ENCODE measurements around the gene ULBP3. TPM values are rescaled to one million over a fixed set of nuclear protein-coding genes. Genes with fewer than 3 reads are reported as not detected.

Gene ULBP3
- total and polyA plus RNA-seq, 9 of the 15 experiments (the other 6 are each of a cell fraction or from before 2014, with no cell fraction given) = 0.25 to 0.33 TPM; not detected in 7

GRCh38 chr6:150072201-150072600, 3.3 kb upstream of the ULBP3 start (continued):
- TF ChIP-seq, protein P1, sequence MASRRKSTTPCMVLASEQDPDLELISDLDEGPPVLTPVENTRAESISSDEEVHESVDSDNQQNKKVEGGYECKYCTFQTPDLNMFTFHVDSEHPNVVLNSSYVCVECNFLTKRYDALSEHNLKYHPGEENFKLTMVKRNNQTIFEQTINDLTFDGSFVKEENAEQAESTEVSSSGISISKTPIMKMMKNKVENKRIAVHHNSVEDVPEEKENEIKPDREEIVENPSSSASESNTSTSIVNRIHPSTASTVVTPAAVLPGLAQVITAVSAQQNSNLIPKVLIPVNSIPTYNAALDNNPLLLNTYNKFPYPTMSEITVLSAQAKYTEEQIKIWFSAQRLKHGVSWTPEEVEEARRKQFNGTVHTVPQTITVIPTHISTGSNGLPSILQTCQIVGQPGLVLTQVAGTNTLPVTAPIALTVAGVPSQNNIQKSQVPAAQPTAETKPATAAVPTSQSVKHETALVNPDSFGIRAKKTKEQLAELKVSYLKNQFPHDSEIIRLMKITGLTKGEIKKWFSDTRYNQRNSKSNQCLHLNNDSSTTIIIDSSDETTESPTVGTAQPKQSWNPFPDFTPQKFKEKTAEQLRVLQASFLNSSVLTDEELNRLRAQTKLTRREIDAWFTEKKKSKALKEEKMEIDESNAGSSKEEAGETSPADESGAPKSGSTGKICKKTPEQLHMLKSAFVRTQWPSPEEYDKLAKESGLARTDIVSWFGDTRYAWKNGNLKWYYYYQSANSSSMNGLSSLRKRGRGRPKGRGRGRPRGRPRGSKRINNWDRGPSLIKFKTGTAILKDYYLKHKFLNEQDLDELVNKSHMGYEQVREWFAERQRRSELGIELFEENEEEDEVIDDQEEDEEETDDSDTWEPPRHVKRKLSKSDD (conservative IDR thresholded peaks at IDR 0.05; ENCODE audit: low read length) = no peak
- no peak for TF ChIP-seq ZNF589 (CRISPR knock-in tag; IDR thresholded peaks at IDR 0.05; ENCODE audit: low read depth)
- peak; percentile 45; the same call in 1 of the 2 replicates for TF ChIP-seq CREM (IDR thresholded peaks at IDR 0.05; ENCODE audit: low read depth)
- no peak for TF ChIP-seq STAG1 (CRISPR knock-in tag; IDR thresholded peaks at IDR 0.05; ENCODE audit: borderline replicate concordance)
- TF ChIP-seq SMARCA4 (IDR thresholded peaks at IDR 0.05) = peak; percentile 55; the same call in 1 of the 2 replicates
- TF ChIP-seq SMARCE1 (IDR thresholded peaks at IDR 0.05) = peak; percentile 70
- TF ChIP-seq PRPF4 (IDR thresholded peaks at IDR 0.05; ENCODE audit: insufficient read depth, low read depth, low read length, poor library complexity, severe bottlenecking) = no peak

GRCh38 chr6:150070236-150070818, 1.4 kb upstream of the ULBP3 start:
- DNase-seq (ENCODE audit: extremely low read depth in 1 of 4, low spot score in 3 of 4) = no peak
- Histone ChIP-seq H3K9ac (ENCODE audit: insufficient read depth in 1 of 2, low read depth in 2 of 2, low read length in 2 of 2) (peak overlapping the region in 1 of 2 experiments; percentile 46; a peak in 1 of 4 replicates), H3K36me3 (ENCODE audit: control insufficient read depth, insufficient read depth, low read length) (no peaks in the 10 kb centered on the region), H3K27ac (ENCODE audit: extremely low read depth, low read depth, low read length) (no peak overlapping the region), H3K4me1 (replicated peaks in 1 of 2; ENCODE audit: control insufficient read depth in 2 of 2, insufficient read depth in 2 of 2, low read length in 2 of 2) (peaks cover 5 to 24% of the 10 kb centered on the region in 2 experiments; a peak in 3 of 5 replicates), H3K9me1 (ENCODE audit: control insufficient read depth, insufficient read depth, low read length) (no peaks in the 10 kb centered on the region), H3K9me3 (replicated peaks; ENCODE audit: control insufficient read depth, insufficient read depth, low read depth, low read length) (no peaks in the 10 kb centered on the region), H3K4me2 (ENCODE audit: insufficient read depth, low read length) (no peak overlapping the region), H3K4me3 (no peak overlapping the region), H2AFZ (ENCODE audit: low read depth, low read length) (no peak overlapping the region), H4K20me1 (replicated peaks; ENCODE audit: control insufficient read depth, insufficient read depth, low read length) (no peaks in the 10 kb centered on the region), H3K27me3 (ENCODE audit: control insufficient read depth in 2 of 2, insufficient read depth in 2 of 2, low read length in 2 of 2) (peaks cover 17 to 48% of the 10 kb centered on the region in 2 experiments; a peak in 4 of 5 replicates), H3K79me2 (ENCODE audit: control insufficient read depth, insufficient read depth, low read length) (no peaks in the 10 kb centered on the region)
- ChIA-PET CTCF (ENCODE audit: low intra/inter-chr PET ratio) (interaction anchor here (0.6 to 4.0 kb wide), 9 partner anchors 17 to 745 kb away, joined by 3 to 25 read pairs (median 4); no protein-coding TSS in a partner anchor), POLR2A (interaction anchor here (0.6 to 1.0 kb wide), 7 partner anchors 12 to 697 kb away, joined by 3 to 7 read pairs (median 3); no protein-coding TSS in a partner anchor)
- intact Hi-C loops (cut with micrococcal nuclease) (loop anchor here (2.0 to 5.0 kb wide), 2 partner anchors 324 to 747 kb away; no protein-coding TSS in a partner anchor), in situ Hi-C loops (cut with MboI) (loop anchor here (5.0 to 25.0 kb wide), 2 partner anchors 322 to 742 kb away; no protein-coding TSS in a partner anchor)
- FAIRE-seq = no peak
- no TSS peak for BruUV-seq (replicated peaks)
- ATAC-seq = no peak
- WGBS (ENCODE audit: insufficient coverage, low coverage, missing lambda C conversion rate) = 0% methylated on average over 3 of the region's 3 CpGs
- TF ChIP-seq, protein P2, sequence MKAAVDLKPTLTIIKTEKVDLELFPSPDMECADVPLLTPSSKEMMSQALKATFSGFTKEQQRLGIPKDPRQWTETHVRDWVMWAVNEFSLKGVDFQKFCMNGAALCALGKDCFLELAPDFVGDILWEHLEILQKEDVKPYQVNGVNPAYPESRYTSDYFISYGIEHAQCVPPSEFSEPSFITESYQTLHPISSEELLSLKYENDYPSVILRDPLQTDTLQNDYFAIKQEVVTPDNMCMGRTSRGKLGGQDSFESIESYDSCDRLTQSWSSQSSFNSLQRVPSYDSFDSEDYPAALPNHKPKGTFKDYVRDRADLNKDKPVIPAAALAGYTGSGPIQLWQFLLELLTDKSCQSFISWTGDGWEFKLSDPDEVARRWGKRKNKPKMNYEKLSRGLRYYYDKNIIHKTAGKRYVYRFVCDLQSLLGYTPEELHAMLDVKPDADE (conservative IDR thresholded peaks at IDR 0.05; ENCODE audit: control insufficient read depth, low read depth, low read length) = no peak
- TF ChIP-seq TARDBP (IDR thresholded peaks at IDR 0.05) (no peak), MYBL2 (IDR thresholded peaks at IDR 0.05; ENCODE audit: low read depth) (no peak), MYBL2 (CRISPR knock-in tag; IDR thresholded peaks at IDR 0.05; ENCODE audit: borderline replicate concordance) (no peak), ETV5 (CRISPR knock-in tag; IDR thresholded peaks at IDR 0.05; ENCODE audit: low read depth) (no peak), PYGO2 (tag; IDR thresholded peaks at IDR 0.05) (no peak)
